Neuron (in vitro differentiated cells): Measurements from ENCODE around the gene MTR.

Source experiments
- H2AFZ ChIP-seq: one replicate; pipeline ENCODE4 v1.6.1; 2013; ENCODE audit warnings: low read depth, mild to moderate bottlenecking, inconsistent platforms, low read length, moderate library complexity
- H3K27me3 ChIP-seq: one replicate; pipeline ENCODE4 v1.6.1; 2013; ENCODE audit warnings: low read length; ENCODE audit not compliant: insufficient read depth
- H3K36me3 ChIP-seq: one replicate; pipeline ENCODE4 v1.6.1; 2013; ENCODE audit warnings: low read length; ENCODE audit not compliant: insufficient read depth
- H3K4me1 ChIP-seq: one replicate; pipeline ENCODE4 v1.6.1; 2013; ENCODE audit warnings: low read length; ENCODE audit not compliant: insufficient read depth
- H3K4me3 ChIP-seq: 2 replicates; pipeline ENCODE4 v1.5.1; 2013; ENCODE audit warnings: mild to moderate bottlenecking, low read length, moderate library complexity
- H3K9me3 ChIP-seq: one replicate; pipeline ENCODE4 v1.6.1; 2013; ENCODE audit warnings: low read length

MTR gene

DNA sequence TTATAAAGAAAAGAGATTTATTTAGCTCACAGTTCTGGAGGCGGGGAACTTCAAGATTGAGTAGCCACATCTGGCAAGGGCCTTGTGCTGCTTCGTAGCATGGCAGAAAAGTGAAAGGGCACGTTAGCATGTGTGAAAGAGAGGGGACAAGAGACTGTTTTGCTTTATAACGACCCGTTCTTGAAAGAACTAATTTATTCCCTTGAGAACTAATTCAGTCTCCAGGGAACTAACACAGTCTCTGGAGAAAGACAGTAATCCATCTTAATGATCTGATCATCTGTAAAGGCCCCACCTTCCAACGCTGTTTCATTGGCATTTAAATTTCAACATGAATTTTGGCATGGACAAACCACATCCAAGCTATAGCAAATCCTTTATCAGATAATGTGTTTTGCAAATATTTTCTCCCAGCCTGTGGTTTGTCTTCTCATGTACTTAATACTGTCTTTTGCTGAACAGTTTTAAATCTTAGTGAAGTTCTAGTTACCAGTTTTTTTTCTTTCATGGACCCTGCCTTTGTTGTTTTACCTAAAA, 26.1 kb downstream of the MTR start:
- Histone ChIP-seq H2AFZ (no peak overlapping the region), H3K27me3 (no peaks in the 10 kb centered on the region), H3K36me3 (peaks cover 31% of the 10 kb centered on the region), H3K4me1 (no peaks in the 10 kb centered on the region), H3K4me3 (no peak overlapping the region), H3K9me3 (no peaks in the 10 kb centered on the region)

- H3K36me3 ChIP-seq = peaks cover 40% of the 10 kb centered on the region
- H3K4me1 ChIP-seq = no peaks in the 10 kb centered on the region
- H3K4me3 ChIP-seq = no peak overlapping the region
- H2AFZ ChIP-seq = no peak overlapping the region
- no peaks in the 10 kb centered on the region for H3K9me3 ChIP-seq
- no peaks in the 10 kb centered on the region for H3K27me3 ChIP-seq
Measured at GRCh38 chr1:236823559-236823958, 28.5 kb downstream of the MTR start.

DNA sequence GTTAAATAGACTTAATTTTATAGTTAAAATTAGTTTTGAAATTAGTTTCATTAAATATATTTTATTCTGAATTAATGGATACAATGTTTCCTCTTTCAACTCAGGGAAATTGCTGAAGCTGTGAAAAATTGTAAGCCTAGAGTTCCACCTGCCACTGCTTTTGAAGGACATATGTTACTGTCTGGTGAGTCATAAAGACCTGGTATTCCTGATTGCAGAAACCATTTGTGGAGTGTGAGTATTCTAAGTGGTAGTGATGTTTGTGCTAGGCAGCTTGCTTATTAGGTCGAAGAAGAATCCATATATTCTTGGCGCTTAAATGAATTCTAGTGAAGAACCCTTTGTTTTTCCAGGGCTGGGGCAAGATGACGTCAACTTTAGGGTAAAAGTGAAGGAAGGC, 34.0 kb downstream of the MTR start:
- Histone ChIP-seq H3K36me3 (peaks cover 67% of the 10 kb centered on the region), H3K4me3 (no peak overlapping the region), H3K9me3 (no peaks in the 10 kb centered on the region), H2AFZ (no peak overlapping the region), H3K27me3 (no peaks in the 10 kb centered on the region), H3K4me1 (no peaks in the 10 kb centered on the region)

- Histone ChIP-seq H3K9me3 (no peaks in the 10 kb centered on the region), H2AFZ (no peak overlapping the region), H3K36me3 (peaks cover 72% of the 10 kb centered on the region), H3K4me1 (no peaks in the 10 kb centered on the region), H3K27me3 (no peaks in the 10 kb centered on the region), H3K4me3 (no peak overlapping the region)
Measured at GRCh38 chr1:236830116-236830515, 35.0 kb downstream of the MTR start.

DNA sequence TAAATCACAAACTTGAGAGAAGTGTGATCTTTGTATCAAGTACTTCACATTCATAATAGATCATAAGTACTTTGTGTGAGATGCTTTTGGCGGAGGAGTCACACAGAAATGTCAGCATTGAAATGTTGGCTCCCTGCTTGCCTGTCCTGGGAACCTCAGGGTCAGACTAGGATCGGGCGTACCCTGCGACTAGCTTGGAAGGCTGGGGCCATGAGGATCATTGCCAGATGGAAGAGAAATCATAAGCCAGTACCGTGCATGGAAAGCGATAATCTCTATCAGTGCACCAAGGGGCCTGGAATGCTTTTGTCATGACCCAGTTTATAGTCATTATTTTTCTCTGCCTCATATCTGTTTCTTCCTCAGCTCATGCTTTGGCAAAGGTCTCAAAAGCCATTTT, 35.5 kb downstream of the MTR start:
- H3K4me3 ChIP-seq = no peak overlapping the region
- H3K9me3 ChIP-seq = no peaks in the 10 kb centered on the region
- H3K4me1 ChIP-seq = no peaks in the 10 kb centered on the region
- no peaks in the 10 kb centered on the region for H3K27me3 ChIP-seq
- peaks cover 77% of the 10 kb centered on the region for H3K36me3 ChIP-seq
- no peak overlapping the region for H2AFZ ChIP-seq

DNA sequence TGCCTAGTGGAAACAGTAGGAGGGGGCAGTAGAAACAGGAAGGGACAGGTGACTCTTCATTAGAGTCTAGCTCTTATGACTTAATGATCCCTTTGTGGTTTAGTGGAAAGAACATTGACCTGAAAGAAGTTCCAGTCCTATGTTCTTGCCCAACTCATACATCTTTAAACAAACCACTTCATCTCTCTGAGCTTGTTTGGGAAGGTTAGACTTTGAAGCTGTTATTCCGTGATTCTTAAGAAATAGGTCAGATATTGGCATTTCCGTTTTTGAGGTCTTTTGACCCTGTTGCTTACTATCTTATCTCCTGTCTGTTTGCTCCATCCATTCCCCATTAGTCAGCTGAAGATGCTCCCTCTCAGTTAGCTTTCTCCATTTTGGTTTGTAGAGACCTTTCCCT, 38.5 kb downstream of the MTR start:
- Histone ChIP-seq H3K27me3 (no peaks in the 10 kb centered on the region), H3K36me3 (peaks cover 82% of the 10 kb centered on the region)

DNA sequence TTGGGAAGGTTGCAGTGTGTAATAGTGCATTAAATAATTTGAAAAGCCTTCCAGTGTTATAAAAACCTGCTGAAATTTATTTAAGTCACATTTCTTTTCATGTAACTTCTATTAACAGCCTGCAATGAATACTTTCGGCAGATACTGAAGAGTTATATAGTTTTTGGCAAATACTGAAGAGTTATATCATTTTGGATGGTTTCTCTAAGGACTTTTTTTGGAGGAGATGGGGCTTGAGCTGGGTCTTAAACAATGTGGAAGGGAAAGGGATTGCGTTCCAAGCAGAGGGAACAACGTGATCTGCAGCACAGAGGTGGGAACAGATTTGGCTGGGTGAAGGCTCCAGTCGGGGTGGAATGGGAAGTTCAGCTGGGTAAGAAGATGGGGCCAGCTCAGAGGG, 39.8 kb downstream of the MTR start:
- Histone ChIP-seq H3K27me3 (no peaks in the 10 kb centered on the region), H3K9me3 (no peaks in the 10 kb centered on the region), H2AFZ (no peak overlapping the region), H3K4me1 (no peaks in the 10 kb centered on the region), H3K36me3 (peaks cover 82% of the 10 kb centered on the region), H3K4me3 (no peak overlapping the region)

More for the DNA sequence above, 38.5 kb downstream of the MTR start:
- no peak overlapping the region for H3K4me3 ChIP-seq
- H3K9me3 ChIP-seq = no peaks in the 10 kb centered on the region
- no peaks in the 10 kb centered on the region for H3K4me1 ChIP-seq
- no peak overlapping the region for H2AFZ ChIP-seq

DNA sequence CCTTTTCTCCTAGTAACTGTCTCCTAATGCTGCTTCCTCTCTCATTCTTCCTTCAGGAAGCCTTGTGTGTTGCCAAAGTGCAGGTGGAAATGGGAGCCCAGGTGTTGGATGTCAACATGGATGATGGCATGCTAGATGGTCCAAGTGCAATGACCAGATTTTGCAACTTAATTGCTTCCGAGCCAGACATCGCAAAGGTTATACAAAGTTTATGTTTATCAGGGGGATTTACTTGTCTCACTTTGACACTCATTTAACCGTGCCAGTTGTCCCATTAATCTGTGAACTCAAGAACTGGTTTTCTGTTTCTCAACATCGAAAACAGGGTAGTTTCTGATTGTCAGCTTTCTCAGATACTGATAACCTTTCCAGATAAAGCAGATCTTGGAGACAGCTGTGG, 40.4 kb downstream of the MTR start:
- Histone ChIP-seq H3K27me3 (no peaks in the 10 kb centered on the region), H3K4me3 (no peak overlapping the region)

GRCh38 chr1:236836157-236836556, 41.1 kb downstream of the MTR start:
- Histone ChIP-seq H3K4me1 (no peaks in the 10 kb centered on the region), H3K9me3 (no peaks in the 10 kb centered on the region), H2AFZ (no peak overlapping the region), H3K4me3 (no peak overlapping the region), H3K36me3 (peaks cover 83% of the 10 kb centered on the region), H3K27me3 (no peaks in the 10 kb centered on the region)

More for the DNA sequence above, 40.4 kb downstream of the MTR start:
- no peaks in the 10 kb centered on the region for H3K9me3 ChIP-seq
- no peak overlapping the region for H2AFZ ChIP-seq
- H3K36me3 ChIP-seq = peaks cover 83% of the 10 kb centered on the region
- H3K4me1 ChIP-seq = no peaks in the 10 kb centered on the region

- Histone ChIP-seq H3K4me3 (no peak overlapping the region), H3K27me3 (no peaks in the 10 kb centered on the region), H3K36me3 (peaks cover 79% of the 10 kb centered on the region)
Measured at GRCh38 chr1:236837115-236837514, 42.0 kb downstream of the MTR start.

GRCh38 chr1:236837897-236838296, 42.8 kb downstream of the MTR start:
- Histone ChIP-seq H3K4me3 (no peak overlapping the region), H3K36me3 (peaks cover 75% of the 10 kb centered on the region), H3K27me3 (no peaks in the 10 kb centered on the region), H3K9me3 (no peaks in the 10 kb centered on the region), H2AFZ (no peak overlapping the region), H3K4me1 (no peaks in the 10 kb centered on the region)

More at GRCh38 chr1:236837115-236837514, 42.0 kb downstream of the MTR start:
- Histone ChIP-seq H3K4me1 (no peaks in the 10 kb centered on the region), H3K9me3 (no peaks in the 10 kb centered on the region), H2AFZ (no peak overlapping the region)

GRCh38 chr1:236841341-236841740, 46.2 kb downstream of the MTR start:
- Histone ChIP-seq H3K4me1 (no peaks in the 10 kb centered on the region), H3K9me3 (no peaks in the 10 kb centered on the region), H3K4me3 (no peak overlapping the region), H3K36me3 (peaks cover 52% of the 10 kb centered on the region), H2AFZ (no peak overlapping the region), H3K27me3 (no peaks in the 10 kb centered on the region)

- H3K4me1 ChIP-seq = no peaks in the 10 kb centered on the region
- H3K9me3 ChIP-seq = no peaks in the 10 kb centered on the region
- no peak overlapping the region for H2AFZ ChIP-seq
- H3K36me3 ChIP-seq = peaks cover 30% of the 10 kb centered on the region
- no peaks in the 10 kb centered on the region for H3K27me3 ChIP-seq
- no peak overlapping the region for H3K4me3 ChIP-seq
Measured at GRCh38 chr1:236844499-236845271, 49.6 kb downstream of the MTR start.

DNA sequence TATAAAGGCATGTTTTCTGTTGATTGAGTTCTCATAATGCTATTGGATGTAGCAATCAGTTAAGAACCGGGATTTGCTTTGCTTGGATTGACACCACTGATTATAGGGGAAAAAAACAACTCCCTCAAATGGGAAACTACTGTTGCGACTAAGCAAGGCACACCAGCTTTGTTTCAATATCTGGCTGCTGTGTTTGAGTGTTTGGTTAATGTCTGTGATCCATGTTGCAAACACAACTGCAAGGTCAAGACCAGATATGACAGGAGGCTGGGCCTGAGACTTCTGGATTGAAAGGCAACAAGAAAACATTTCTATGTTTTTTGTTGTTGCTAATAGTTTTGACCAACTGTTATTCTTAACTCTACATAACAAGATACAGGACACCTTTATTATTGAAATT, 50.7 kb downstream of the MTR start:
- Histone ChIP-seq H3K9me3 (no peaks in the 10 kb centered on the region), H3K27me3 (no peaks in the 10 kb centered on the region), H3K4me1 (no peaks in the 10 kb centered on the region), H3K4me3 (no peak overlapping the region), H3K36me3 (peaks cover 23% of the 10 kb centered on the region), H2AFZ (no peak overlapping the region)
